OCI-LY3 (cell line): ENCODE data around the gene NCK2.

Experiments
- EZH2phosphoT487 ChIP-seq: fragments of 200-600 bp; shearing (Covaris generic); IDR thresholded peaks from 2 replicates; pipeline ENCODE4 v1.6.1; 2018; ENCODE audit warnings: antibody characterized with exemption, mixed run types, low read depth
- TF ChIP-seq, protein P1 (sequence below): fragments of 200-600, 300-600 bp; sonication (generic); IDR thresholded peaks from 2 replicates; pipeline ENCODE4 v1.5.1; 2014; ENCODE audit warnings: antibody characterized with exemption, low read length, low read depth

DNA sequence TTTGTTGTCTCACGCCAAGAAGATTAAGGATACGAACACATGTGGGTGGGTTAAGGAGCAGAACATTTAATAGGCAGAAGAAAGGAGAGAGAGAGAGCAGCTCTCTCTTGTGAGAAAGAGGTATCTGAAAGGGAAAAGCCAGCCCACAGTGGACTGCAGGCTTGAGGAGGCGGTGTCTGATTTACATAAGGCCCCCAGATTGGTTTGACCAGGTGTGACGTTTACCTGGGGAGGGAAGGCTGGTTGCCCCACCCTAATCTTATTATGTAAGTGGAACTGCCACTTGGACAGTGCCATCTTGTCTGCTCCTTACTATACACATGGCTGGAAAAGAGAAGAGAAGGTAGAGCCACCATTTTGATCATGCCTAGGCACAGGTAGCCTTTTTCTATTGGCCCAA is 189.2 kb downstream of the NCK2 start:
- TF ChIP-seq, protein P1, sequence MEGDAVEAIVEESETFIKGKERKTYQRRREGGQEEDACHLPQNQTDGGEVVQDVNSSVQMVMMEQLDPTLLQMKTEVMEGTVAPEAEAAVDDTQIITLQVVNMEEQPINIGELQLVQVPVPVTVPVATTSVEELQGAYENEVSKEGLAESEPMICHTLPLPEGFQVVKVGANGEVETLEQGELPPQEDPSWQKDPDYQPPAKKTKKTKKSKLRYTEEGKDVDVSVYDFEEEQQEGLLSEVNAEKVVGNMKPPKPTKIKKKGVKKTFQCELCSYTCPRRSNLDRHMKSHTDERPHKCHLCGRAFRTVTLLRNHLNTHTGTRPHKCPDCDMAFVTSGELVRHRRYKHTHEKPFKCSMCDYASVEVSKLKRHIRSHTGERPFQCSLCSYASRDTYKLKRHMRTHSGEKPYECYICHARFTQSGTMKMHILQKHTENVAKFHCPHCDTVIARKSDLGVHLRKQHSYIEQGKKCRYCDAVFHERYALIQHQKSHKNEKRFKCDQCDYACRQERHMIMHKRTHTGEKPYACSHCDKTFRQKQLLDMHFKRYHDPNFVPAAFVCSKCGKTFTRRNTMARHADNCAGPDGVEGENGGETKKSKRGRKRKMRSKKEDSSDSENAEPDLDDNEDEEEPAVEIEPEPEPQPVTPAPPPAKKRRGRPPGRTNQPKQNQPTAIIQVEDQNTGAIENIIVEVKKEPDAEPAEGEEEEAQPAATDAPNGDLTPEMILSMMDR = no peak
- no peak for TF ChIP-seq EZH2phosphoT487
